ENCODE measurements around the gene MYLIP. TPM values are rescaled to one million over a fixed set of nuclear protein-coding genes. Genes with fewer than 3 reads are reported as not detected.

MYLIP gene
- total RNA-seq, 1 experiment from 2014 or later: 50.0 TPM

GRCh38 chr6:16148498-16148897 is 19.6 kb downstream of the MYLIP start:
- Mint-ChIP-seq H3K9me3 (no peaks in the 10 kb centered on the region), H3K36me3 (peaks cover 74% of the 10 kb centered on the region), H3K27ac (no peak overlapping the region), H3K4me3 (no peak overlapping the region), H3K27me3 (ENCODE audit: low read depth) (no peaks in the 10 kb centered on the region), H3K4me1 (peaks cover 28% of the 10 kb centered on the region)
- ChIA-PET CTCF (no interaction called here), POLR2A (no interaction called here)
- no peak for TF ChIP-seq PRDM15 (CRISPR knock-in tag; IDR thresholded peaks at IDR 0.05)
- TF ChIP-seq RORB (CRISPR knock-in tag; IDR thresholded peaks at IDR 0.05): no peak
- TF ChIP-seq TEAD4 (CRISPR knock-in tag; IDR thresholded peaks at IDR 0.05): no peak
- no peak for TF ChIP-seq MXD4 (CRISPR knock-in tag; IDR thresholded peaks at IDR 0.05; ENCODE audit: borderline replicate concordance)
- no peak for TF ChIP-seq PRRX2 (CRISPR knock-in tag; IDR thresholded peaks at IDR 0.05)
- TF ChIP-seq ZNF532 (CRISPR knock-in tag; IDR thresholded peaks at IDR 0.05; ENCODE audit: borderline replicate concordance): no peak
- TF ChIP-seq, protein P1, sequence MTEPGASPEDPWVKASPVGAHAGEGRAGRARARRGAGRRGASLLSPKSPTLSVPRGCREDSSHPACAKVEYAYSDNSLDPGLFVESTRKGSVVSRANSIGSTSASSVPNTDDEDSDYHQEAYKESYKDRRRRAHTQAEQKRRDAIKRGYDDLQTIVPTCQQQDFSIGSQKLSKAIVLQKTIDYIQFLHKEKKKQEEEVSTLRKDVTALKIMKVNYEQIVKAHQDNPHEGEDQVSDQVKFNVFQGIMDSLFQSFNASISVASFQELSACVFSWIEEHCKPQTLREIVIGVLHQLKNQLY (CRISPR knock-in tag; IDR thresholded peaks at IDR 0.05): no peak
- TF ChIP-seq USF2 (CRISPR knock-in tag; IDR thresholded peaks at IDR 0.05): no peak
- TF ChIP-seq FOXP1 (CRISPR knock-in tag; IDR thresholded peaks at IDR 0.05; ENCODE audit: borderline replicate concordance): no peak
- no peak for TF ChIP-seq FOXP4 (CRISPR knock-in tag; IDR thresholded peaks at IDR 0.05)
- ATAC-seq (peak; percentile 73), DNase-seq (ENCODE audit: low spot score) (no peak)

DNA sequence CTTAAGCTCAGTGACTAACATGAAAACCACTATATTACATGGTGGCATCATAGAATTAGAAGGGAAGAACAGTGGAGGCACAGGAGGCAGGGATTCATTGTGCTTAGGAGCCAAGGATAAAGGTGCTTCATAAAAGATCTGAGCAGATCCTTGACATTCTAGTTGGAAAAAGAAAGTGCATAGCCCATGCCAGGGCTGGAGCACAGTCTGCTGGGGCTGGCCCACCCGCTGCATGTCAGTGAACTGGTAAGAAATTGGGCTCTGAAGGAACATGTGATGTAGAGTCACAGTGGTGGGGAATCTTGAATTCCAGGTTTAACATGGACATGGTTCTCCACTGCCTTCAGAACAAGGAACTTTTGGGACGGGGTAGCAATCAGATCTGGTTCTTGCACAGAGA is 20.4 kb downstream of the MYLIP start:
- ATAC-seq: no peak
- Mint-ChIP-seq H3K9me3 (no peaks in the 10 kb centered on the region), H3K4me3 (no peak overlapping the region), H3K4me1 (peaks cover 28% of the 10 kb centered on the region), H3K36me3 (peaks cover 66% of the 10 kb centered on the region), H3K27ac (no peak overlapping the region), H3K27me3 (ENCODE audit: low read depth) (no peaks in the 10 kb centered on the region)
- CTCF ChIA-PET: no interaction called here
- POLR2A ChIA-PET: no interaction called here
- no peak for DNase-seq (ENCODE audit: low spot score)
- no peak for TF ChIP-seq ATF3 (CRISPR knock-in tag; conservative IDR thresholded peaks at IDR 0.05)
- TF ChIP-seq HMGA2 (CRISPR knock-in tag; IDR thresholded peaks at IDR 0.05): no peak
- no peak for TF ChIP-seq E2F5 (CRISPR knock-in tag; IDR thresholded peaks at IDR 0.05)
- TF ChIP-seq OVOL2 (CRISPR knock-in tag; IDR thresholded peaks at IDR 0.05; ENCODE audit: borderline replicate concordance): no peak
- TF ChIP-seq, protein P2, sequence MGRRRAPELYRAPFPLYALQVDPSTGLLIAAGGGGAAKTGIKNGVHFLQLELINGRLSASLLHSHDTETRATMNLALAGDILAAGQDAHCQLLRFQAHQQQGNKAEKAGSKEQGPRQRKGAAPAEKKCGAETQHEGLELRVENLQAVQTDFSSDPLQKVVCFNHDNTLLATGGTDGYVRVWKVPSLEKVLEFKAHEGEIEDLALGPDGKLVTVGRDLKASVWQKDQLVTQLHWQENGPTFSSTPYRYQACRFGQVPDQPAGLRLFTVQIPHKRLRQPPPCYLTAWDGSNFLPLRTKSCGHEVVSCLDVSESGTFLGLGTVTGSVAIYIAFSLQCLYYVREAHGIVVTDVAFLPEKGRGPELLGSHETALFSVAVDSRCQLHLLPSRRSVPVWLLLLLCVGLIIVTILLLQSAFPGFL (CRISPR knock-in tag; IDR thresholded peaks at IDR 0.05; ENCODE audit: borderline replicate concordance): no peak
- TF ChIP-seq ZNF512 (CRISPR knock-in tag; IDR thresholded peaks at IDR 0.05; ENCODE audit: borderline replicate concordance): no peak
- TF ChIP-seq GTF2I (CRISPR knock-in tag; conservative IDR thresholded peaks at IDR 0.05): no peak
- TF ChIP-seq ETV6 (CRISPR knock-in tag; IDR thresholded peaks at IDR 0.05): no peak
